ENCODE measurements around the gene MINDY1.

MINDY1 gene

DNA sequence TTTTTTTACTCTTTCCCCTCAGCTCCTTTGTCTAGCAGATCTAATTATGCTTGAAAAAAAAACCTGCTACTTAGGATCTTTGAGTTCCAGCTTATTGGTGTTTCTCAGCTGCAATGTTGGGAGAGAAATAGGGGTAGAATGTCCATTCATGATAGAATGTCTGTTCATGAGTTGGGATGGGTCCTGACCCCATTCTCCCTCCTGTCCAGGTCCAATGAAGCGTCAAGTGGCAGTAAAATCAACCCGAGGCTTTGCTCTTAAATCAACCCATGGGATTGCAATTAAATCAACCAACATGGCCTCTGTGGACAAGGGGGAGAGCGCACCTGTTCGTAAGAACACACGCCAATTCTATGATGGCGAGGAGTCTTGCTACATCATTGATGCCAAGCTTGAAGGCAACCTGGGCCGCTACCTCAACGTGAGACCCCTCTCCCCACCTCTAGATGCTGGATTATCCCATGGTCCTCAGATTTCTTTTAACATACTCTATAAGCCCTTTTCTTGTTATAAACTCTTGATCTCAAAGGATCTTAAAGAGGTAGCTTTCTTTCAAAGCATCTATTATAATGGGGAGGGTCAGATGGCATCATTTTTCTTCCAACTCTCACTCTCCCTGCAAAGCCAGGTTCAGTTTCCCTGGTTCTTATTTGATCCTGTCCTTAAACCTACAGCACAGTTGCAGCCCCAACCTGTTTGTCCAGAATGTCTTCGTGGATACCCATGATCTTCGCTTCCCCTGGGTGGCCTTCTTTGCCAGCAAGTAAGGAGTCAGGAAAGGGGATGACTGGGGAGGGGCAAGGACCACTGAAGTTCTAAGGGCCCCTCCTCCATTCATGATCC, 43.2 kb downstream of the MINDY1 start:
- no peak for DNase-seq

DNA sequence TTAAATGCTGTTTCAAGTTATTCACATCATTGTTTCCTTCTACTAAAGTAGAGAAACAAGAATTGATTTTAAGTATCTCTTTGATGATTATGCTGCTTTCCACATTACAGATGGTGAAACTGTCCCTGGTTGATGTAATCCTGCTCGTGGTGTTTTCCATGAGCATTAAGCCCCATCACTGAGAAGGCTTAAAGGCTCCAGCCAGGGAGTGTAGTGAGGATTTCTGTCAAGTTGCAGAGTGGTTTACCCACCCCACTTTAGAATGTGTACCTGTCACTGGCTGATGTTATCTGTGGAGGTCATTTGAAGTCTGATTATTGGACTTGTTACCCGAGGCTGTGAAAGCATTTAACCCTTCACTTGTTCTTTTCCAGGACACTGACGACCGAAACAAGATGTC, 44.9 kb downstream of the MINDY1 start:
- no peak for DNase-seq

DNA sequence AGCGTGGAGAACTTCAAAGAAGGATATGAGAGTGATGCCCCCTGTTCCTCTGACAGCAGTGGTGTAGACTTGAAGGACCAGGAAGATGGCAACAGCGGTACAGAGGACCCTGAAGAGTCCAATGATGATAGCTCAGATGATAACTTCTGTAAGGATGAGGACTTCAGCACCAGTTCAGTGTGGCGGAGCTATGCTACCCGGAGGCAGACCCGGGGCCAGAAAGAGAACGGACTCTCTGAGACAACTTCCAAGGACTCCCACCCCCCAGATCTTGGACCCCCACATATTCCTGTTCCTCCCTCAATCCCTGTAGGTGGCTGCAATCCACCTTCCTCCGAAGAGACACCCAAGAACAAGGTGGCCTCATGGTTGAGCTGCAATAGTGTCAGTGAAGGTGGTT, 46.1 kb downstream of the MINDY1 start:
- DNase-seq, result no peak

DNA sequence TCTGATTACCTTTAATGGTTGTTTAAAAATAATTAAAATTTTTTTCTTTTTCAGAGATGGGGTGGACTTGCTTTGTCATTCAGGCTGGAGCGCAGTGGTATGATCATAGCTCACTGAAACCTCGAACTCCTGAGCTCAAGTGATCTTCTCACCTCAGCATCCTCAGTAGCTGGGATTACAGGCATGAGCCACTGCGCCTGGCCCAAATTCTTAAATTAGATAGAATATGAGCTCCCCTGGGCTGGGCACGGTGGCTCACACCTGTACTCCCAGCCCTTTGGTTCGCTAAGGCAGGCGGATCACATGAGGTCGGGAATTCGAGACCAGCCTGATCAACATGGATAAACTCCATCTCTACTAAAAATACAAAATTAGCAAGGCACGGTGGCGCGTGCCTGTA, 49.0 kb downstream of the MINDY1 start:
- no peak for DNase-seq

DNA sequence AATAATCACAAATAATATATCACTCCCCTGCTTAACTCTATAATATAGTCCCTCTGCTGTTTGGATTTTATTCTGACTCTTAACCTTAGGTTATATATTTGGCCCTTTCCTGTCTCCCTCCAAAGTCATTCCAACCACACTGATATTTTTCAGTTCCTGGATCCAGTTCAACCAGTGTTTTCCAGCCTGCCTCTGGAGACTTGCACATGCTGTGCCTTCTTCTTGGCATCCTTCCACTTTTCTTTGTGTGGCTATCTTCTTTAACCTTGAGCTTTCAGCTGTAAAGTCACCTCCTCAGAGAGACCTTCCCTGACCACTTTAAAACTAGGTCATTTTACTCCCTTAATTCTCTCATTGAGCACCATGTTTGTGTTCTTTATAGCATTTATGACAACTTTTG, 51.4 kb downstream of the MINDY1 start:
- DNase-seq, result no peak

DNA sequence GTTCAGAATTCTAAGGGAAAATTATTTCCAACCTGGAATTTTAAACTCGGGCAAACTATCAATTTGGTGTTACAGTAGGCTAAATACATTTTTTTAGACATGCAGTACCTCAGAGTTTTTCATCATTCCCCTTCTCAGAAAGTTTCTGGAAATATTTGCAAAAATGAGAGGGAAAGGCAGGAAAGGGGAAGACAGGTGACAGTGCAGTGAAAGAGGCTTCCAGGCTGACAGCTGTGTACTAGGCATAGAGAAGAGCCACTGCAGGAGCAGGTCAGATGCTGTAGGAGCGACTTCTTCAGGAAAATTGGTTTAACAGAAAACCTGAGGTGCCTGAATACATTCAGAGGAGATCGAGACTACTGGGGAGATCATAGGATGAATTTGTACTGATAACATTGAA, 52.0 kb downstream of the MINDY1 start:
- DNase-seq, result no peak
